GM18511 (cell line): Measurements from ENCODE around the gene NKX6-2.

Source experiments
- ATAC-seq: cut with Tn5 transposase; IDR thresholded peaks from one replicate; pipeline ENCODE4 v1.9.1; 2021; ENCODE audit warnings: mild to moderate bottlenecking, moderate library complexity; ENCODE audit not compliant: unreplicated experiment

Gene NKX6-2

DNA sequence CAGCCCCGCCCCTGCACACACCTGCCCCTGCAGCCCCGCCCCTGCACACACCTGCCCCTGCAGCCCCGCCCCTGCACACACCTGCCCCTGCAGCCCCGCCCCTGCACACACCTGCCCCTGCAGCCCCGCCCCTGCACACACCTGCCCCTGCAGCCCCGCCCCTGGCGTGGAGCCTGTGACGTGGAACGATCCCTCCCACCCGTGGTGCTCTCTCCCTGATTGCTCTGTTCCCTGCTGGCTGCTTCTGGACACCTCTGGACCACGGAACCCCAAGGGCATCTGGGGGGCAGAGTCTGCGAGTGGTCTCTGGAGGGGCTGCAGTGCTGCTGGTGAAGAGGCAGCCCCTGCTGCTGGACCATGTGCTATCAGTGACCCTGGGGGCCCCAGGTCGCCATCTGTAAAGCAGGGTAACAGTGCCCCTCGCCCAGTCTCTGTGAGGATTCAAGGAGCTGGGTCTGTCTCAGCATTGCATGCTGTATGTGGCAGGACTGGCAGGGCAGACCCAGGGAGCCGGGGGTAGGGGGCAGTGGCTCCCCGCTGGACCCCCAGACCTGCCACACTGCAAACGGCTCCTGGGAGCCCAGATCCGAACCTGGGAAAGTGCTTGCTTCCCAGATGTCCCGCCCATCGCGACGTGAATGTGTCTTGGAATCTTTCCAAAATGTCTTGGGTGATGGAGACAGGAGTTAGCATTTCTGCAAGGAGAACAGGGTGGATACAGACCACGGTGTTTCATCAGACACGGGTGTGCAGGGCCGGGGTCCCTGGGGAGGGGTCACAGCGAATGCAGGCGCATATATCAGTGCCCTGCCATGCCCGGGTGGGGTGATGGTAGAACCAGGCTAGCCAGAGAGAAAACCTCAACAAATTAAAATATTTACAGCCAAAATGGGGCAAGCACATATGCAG lies 27.9 kb upstream of the NKX6-2 start:
- ATAC-seq = no peak

DNA sequence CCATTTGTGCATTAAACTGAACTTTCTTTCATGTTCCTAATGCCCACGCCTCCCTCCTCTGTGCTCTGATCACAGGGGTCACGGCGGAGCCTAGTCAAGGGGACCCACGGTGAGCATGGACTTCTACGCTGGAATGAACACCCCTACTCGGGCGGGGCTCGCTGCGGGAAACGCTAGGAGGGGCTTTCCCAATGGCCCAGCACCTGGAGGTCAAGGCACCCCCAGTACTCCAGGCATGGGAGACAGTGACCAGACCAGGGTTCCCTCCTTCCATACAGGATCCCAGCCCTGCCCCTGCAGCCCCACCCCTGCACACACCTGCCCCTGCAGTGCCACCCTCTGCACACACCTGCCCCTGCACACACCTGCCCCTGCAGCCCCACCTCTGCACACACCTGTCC lies 27.1 kb upstream of the NKX6-2 start:
- no peak for ATAC-seq

DNA sequence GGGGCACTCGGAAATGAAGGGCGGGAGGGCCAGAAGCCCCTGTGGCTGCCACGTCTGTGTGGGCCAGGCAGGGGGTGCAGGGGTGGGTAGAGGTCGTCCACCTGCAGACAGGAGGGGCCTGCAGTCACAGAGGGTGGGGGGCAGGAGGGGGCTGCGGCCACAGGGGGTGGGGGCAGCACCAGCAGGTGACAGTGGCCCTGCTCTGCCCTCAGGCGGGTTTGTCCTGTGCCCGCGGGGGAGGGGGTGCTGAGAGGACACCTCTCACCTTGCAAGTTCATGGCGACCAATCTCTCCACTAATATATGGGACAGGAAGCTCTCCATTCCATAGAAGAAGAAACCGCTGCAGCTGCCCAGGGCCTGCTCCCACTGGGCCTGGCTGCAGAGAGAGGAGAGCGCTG lies 26.6 kb upstream of the NKX6-2 start:
- no peak for ATAC-seq

DNA sequence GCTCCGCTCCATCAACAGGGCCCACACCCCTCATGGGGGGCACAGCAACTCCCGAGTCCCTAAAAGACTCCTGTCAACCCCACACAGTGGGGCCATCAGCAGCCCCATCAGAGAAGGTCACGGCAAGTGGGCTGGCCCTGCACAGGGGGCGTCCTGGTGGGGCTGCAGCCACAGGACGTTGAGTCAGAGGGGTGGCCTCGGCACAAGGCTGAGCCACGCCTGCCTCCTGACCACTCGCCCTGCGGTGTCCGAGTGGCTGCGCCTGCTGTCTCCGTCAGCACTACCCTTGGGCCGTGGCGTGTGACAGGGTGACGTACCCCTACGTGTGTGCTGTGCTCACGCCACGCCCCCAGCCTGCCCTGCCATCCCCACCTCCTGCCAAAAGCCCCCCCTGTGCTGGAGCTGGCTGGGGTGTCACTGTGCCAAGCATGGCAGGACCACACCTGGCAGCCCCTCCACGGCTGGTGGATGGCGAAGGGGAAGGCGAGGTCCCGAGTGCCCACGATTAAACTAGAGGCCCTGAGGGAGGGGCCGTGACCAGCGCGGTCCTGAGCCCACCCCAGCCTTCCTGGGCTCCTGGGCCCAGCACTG lies 26.0 kb upstream of the NKX6-2 start:
- no peak for ATAC-seq

DNA sequence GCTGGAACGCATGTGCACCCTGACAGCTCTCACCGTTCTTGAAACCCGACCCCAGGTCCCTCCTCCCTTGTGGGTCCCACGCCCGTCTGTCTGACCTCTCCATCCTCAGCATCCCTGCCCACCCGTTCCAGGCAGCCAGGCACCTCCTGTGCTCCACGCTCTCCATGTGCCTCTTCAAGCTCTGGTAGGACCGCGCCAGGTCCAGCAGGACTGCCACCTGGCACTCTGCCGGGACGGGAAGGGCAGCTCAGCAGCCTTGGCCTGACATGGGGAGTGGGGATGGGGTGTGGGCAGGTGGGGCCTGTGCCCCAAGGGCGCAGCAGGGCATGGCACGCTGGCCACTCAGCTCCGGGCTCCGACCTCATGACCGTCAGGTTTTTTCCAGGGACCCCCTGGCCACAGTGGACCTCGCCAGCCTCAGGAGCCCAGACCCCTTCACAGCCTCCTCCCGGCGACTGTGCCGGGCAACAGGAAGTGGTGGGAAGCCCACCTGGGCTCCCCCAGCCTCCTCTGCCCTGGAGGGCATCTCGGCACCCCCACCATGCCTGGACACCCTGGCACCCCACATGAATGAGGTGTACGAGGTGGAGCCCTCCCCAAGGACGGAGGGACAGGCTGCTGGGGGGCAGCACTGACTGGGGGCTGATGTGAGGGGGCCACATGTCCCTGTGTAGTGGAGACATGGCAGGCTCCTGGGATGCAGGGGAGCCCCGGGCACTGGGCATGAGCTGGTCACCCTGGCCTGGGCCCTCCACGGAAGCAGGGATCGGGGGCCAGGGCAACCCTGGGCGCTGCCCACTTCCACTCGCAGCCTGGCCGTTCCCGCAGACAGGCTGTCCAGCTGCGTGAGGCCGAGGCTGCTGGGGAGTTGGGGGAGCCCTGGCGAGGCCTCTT lies 25.1 kb upstream of the NKX6-2 start:
- ATAC-seq = no peak

DNA sequence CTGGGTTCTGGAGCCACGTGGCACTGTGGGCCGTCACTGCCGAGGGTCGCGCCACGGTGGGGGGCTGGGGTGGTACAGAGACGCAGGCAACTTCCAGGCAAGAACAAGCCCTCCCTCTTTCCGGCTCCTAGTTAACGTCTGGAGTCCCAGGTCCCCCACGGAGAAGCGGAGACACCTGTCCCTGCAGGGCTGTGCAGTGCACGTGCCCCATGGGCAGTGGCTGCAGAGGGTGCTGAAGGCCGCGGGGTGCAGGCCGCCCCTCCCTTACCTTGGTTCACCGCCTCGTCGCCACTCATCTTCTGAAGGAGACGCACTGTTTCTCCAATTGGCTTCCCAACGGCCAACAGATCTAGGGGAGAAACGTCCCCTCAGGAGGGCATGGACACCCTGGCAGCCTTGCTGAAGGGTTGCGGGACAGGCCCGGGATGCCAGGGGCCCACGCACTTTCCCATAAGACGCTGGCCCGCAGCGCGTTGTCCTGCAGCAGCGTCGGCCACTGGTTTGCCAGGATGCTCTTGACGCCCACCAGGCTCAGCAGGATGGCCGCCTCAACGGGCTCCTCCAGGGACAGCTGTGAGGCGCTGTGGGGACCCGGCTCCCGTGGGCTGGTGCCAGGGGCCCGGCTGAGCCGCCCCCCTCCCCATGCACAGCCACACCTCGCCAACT lies 24.3 kb upstream of the NKX6-2 start:
- ATAC-seq = no peak

DNA sequence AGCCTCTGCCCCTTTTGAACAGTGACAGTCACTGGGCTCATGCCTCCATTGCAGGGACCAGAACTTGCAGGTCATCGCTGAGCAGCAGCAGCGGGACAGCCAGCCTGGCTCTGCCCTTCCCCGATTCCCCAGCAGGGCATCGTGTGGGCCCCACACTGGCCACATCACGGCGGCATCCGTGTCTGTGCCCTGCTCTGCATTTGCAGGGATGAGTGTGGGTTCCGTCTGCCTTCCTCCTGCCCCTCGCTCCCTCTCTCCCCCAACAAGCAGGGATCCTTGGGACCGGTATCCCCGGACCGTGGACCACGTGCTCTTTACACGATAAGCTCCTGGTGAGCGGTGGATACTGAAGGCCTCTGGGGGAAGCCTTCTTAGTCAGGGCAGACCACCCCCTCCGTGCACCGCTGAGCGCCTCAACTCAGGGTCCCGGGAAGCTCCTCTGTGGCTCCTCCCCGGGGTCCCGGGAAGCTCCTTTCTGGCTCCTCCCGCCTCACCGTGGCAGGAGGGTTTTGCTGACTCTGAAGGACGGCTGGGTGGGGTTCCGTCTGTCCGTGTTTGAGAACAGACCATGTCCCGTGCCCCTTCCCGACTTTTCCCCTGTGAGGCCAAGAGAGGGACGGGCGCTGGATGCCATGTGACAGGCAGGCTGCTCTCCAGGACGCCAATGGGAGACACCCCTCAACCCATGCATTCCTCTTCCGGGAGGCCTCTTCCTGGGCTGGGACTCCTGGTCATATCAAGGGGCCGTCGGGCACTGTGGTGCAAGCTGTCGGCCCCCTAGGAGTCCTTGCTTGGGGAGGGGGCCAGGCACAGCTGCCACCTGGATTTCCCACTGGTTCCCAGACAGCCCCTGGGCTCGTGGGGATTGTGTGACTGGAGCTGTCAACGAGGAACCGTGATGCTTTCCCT lies 23.5 kb upstream of the NKX6-2 start:
- ATAC-seq = no peak

DNA sequence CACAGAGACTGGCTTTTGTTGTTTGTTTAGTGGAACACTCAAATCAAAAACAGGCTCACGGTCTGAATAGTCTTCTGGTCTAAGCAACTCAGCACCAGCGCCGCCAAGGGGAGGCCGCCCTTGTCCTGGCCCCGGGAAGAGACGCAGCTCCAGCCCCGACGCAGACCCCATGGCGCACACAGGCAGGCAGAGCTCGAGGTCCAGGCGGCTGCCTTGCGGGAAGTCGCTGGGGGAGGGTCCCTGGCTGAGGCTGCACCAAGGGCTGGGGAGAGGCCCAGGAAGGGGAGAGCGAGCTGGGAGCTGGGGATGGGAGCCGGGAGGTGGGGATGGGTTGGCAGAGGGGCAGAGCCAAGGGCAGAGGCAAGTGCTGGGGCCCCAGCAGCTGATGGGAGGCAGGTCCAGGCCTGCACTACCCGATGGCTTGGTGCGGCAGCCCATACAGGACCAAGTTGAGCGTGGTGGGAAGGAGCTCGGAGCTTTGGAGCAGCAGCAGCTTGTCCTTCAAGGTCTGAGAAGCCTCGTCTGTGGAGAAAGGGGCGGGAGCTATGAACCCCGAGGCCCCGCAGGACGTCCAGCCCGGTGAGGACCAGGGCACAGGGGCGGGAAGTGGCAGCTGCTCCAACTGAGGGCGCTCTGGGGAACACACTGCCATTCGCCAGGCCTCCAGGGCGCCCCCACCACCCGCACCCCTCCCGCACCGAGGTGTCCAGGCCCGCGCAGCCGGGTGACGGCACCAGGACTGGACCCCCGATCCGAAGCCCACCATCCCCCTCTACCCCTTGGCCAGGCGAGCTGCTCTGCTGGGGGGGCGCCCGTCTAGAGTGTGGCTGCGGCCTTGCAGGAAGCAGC lies 22.7 kb upstream of the NKX6-2 start:
- ATAC-seq = no peak

DNA sequence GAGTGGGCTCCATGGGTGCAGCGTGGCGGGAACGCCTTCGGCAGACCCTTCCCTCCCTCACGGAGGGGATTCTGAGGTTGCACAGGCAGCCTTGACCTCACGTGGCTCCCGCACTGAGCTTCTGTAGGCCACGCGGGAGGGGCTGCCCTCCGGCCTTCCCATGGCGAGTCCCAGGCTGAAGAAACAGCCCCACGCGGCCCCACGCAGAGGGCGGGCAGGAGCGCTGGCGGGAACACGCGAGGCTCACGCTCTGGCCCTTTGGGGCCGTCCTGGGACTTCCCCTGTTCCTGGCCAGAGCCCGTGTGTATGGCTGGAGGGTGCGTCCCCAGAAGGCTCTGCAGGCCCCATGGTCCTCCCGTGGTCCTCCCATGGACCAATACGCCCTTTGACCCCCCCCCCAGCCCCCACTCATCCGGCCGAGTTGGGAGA lies 21.7 kb upstream of the NKX6-2 start:
- no peak for ATAC-seq

DNA sequence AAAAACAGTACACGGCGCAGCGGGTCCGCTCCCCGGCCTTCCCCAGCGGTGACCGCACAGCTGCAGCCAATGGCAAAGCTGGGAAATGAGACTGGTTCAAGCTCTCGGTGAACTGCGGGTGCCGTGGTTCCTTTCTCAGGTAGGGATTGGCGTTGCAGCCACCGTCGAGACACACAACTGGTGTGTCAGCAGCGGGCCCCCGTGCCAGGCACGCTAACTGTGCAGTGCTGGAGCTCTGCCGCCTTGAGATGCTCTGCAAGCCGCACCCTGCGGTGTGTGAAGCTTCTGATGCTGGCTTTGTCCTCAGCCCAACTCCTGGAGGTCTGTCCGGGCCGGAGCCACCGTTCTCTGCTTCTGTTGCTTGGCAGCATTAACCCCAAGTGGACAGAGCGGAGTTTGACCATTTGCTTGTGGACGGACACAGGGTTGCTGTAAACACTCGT lies 20.6 kb upstream of the NKX6-2 start:
- no peak for ATAC-seq

DNA sequence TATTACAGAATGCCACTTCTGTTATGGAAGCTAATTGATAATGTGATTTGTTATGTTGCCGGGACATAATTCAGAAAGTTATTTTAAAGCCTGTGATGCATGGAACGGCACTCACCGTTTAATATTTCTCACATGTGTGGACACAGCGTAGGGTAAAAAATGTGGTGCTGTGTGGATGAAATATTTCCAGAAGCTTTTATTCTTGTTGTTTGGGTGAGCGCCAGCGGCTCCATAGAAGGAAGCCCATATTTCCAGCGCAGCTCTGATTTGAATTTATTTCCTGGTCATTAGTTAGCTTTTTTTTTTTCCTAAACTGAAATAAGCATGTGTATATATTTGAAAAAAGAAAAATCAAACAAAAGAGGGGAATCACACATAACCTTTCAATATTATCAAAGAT lies 20.2 kb upstream of the NKX6-2 start:
- no peak for ATAC-seq

DNA sequence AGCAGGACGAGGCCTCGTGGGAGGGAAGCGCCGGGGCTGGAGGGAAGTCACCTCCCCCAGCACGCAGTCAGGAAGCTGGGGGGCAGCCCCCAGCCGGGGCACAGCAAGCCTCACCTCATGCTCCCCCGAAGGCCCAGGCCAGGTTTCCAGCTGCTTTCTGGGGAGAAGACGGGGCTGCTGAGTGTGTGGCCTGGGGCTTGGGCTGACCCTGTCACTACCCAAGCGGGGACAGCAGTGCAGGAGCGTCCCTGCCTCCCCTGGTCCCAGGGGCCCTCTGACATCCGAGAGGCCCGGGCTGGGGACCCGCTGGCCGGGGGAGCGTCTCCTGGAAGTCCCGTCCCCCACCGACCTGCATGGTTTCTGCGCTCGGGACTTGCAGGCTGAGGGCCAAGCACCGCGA lies 19.7 kb upstream of the NKX6-2 start:
- no peak for ATAC-seq

DNA sequence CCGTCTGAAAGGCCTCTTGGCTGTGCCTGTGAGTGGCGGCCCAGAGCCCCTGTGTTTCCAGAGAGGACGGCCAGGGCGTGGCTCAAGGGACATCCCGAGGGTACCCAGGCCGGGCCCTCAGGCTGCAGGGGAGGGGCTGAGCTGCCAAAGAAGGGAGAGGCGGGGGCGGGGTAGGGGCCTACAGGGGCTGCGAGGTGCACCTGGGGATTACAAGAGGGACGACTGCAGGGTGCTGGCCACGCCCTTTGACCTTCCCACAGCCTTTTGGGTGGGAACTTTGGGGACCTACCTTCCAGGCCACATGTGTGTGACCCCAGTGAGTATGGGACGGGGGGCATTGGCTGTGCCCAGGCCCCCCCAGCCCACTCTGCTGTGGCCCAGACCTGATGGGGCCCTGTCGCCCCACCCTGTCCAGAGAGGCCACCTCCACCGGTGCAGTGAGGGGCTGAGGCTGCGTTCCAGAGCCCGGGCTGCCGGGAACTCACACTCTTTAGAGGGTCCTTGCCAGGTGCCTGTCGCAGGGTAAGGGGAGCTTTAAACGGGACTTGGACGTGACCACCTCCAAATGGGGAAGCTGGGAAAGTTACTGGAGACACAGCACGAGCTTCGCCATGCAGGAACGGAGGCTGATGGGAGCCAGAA lies 19.0 kb upstream of the NKX6-2 start:
- no peak for ATAC-seq

DNA sequence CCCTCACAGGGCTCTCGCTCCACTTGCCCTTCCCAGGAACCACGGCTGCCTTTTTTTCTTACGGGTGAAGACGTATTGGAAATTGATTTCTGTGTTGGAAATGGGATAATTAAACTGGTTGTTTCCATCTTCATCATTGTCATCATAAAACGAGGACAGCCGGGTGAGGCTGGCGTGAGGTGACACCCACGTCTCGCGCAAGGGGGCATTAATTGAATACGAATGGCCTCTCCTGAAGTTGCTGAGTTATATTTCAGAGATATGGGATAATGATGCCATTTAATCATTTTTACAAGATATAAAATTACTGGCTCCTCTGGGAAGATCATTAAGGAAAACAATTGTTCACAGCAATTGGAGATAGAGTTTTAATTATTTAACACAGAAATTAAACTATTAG lies 18.3 kb upstream of the NKX6-2 start:
- ATAC-seq = no peak

DNA sequence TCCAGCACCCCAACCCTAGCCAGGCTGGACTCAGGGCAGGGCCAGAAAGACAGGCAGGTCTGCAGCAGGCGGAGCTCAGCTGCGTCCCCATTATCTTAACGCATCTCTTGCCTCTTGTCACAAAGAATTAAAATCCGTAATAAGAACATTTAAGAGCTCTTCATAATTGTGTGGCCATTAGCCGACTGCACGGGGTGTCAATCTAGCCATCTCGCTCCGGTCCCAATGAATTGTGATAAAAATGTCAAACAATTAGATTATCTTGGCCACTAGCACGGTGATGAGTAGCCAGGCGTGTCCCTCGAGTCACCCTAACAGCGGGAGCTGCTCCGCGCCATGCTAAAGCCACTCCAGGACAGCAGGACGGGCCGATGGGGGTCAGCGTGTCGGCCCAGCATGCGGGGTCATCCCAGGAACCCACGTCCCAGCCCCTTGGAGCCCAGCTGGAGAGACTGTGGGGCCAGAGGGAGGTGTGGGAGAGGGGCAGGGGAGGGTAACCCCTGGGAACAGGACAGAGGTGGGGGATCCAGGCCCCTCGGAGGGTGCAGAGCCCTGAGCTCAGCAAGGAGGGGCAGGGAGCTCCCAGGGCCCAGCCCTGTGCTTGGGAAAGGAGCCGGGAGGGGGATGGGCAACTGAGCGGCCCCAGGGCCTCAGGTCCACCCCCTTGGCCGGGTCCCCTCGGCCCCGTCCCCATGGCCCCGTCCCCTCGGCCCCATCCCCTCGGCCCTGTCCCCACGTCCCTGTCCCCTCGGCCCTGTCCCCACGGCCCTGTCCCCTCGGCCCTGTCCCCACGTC lies 17.7 kb upstream of the NKX6-2 start:
- no peak for ATAC-seq

DNA sequence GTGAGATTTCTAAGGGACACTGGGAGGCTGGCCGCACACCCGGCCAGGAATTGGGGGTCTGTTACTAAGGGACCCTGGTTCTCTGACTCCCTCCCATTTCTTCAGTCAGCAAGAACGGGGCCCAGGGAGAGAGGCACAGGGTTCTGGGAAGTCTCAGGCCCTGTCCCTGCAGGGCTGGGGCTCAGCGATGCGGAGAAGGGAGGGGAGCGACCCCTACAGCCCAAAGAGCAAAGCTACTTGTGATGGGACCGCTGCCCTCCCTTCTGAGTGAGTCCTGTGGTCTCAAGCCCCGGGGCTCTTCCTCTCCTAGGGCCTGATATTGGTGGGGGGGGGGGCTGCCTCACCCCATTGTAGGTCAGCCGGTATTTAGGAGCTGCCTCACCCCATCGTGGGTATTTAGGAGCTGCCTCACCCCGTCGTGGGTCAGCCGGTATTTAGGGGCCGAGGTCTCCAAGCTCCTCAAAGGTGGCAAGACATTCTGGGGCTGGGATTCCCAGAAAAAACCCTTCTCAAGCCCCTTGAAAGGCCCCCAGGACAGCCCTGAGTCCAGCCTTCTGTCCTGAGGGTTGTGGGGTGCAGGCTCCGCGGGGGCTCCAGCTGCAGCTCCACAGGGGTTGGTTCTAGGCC lies 16.9 kb upstream of the NKX6-2 start:
- no peak for ATAC-seq

DNA sequence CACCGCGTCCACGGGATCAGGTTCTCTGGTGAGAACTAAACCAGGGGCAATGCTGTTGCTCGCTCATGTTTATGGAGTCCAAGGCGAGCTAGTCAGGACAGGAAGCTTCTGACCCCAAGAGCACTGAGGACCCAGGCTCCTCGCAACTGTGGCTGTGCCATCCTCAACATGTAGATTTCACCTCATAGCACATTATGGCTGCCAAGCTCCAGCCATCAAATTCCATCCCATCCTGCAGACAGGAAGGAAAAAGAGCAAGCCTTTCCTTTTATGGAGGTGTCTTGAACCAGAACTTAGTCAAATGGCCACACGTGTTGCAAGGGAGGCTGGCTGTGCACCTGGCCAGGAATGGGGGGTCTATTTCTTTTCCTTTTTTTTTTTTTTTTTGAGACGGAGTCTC lies 16.1 kb upstream of the NKX6-2 start:
- ATAC-seq = no peak
